Measurements from ENCODE around the gene PGM2.

- TF ChIP-seq CTCF (conservative IDR thresholded peaks at IDR 0.05; ENCODE audit: low read depth, low read length) (no peak), EZH2 (IDR thresholded peaks at IDR 0.05; ENCODE audit: low read length, unreplicated experiment) (no peak)
Observed at GRCh38 chr4:37797374-37797773, 29.1 kb upstream of the PGM2 start.
